EH (cell line): Measurements from ENCODE around the gene MYBPC2.
"Not testable (repeated sequence)": the region's sequence is repeated elsewhere in the genome, so short reads cannot be mapped to it uniquely, and the experiment has no call there.

Source experiments
- DNase-seq: peaks from one replicate; pipeline ENCODE4 v3.0.0-alpha.2; 2015; ENCODE audit warnings: low read depth

MYBPC2 gene

GRCh38 chr19:50432221-50433028 is at the start of gene MYBPC2:
Gene MYBPC2, plus strand, starts transcription at chr19:50432892. Its CDS starts 62 bp downstream, at chr19:50432954.
- DNase-seq = no peak

- DNase-seq = no peak
Measured at GRCh38 chr19:50383001-50383851, 49.5 kb upstream of the MYBPC2 start.

- DNase-seq = peak; percentile 98
Measured at GRCh38 chr19:50383852-50384684, 48.6 kb upstream of the MYBPC2 start, which contains the start of gene POLD1. Gene POLD1, plus strand, starts transcription at chr19:50384347. Its CDS starts 14,505 bp downstream, at chr19:50398852.

- peak; percentile 37 for DNase-seq
Measured at GRCh38 chr19:50384685-50385535, 47.8 kb upstream of the MYBPC2 start.

- DNase-seq = peak; percentile 44
Measured at GRCh38 chr19:50387176-50387867, 45.4 kb upstream of the MYBPC2 start.

- DNase-seq = no peak
Measured at GRCh38 chr19:50387868-50388245, 44.8 kb upstream of the MYBPC2 start.

- DNase-seq = not testable (repeated sequence)
Measured at GRCh38 chr19:50390295-50390694, 42.4 kb upstream of the MYBPC2 start.

GRCh38 chr19:50390952-50391351 is 41.7 kb upstream of the MYBPC2 start:
- not testable (repeated sequence) for DNase-seq

- no peak for DNase-seq
Measured at GRCh38 chr19:50392759-50393158, 39.9 kb upstream of the MYBPC2 start.

GRCh38 chr19:50393589-50393988 is 39.1 kb upstream of the MYBPC2 start:
- no peak for DNase-seq

GRCh38 chr19:50394017-50394416 is 38.7 kb upstream of the MYBPC2 start:
- DNase-seq = no peak

- DNase-seq = no peak
Measured at GRCh38 chr19:50398675-50399367, 33.9 kb upstream of the MYBPC2 start.

GRCh38 chr19:50399368-50399745 is 33.3 kb upstream of the MYBPC2 start:
- no peak for DNase-seq

GRCh38 chr19:50401605-50402450 is 30.9 kb upstream of the MYBPC2 start:
- no peak for DNase-seq

- DNase-seq = no peak
Measured at GRCh38 chr19:50402544-50403301, 30.0 kb upstream of the MYBPC2 start.

- no peak for DNase-seq
Measured at GRCh38 chr19:50406156-50406820, 26.4 kb upstream of the MYBPC2 start.

GRCh38 chr19:50406829-50407228 is 25.9 kb upstream of the MYBPC2 start:
- no peak for DNase-seq

GRCh38 chr19:50409347-50409746 is 23.3 kb upstream of the MYBPC2 start:
- no peak for DNase-seq
